Right kidney (tissue), 1 donor: ENCODE results near the gene USP31.

Experiments
- DNase-seq: peaks from one replicate; pipeline ENCODE4 v3.0.0-alpha.2; 2016

The USP31 gene

GRCh38 chr16:23132775-23133463 lies 16.3 kb downstream of the USP31 start:
- DNase-seq: peak; percentile 23

GRCh38 chr16:23131931-23132621 lies 17.2 kb downstream of the USP31 start:
- peak; percentile 19 for DNase-seq

- no peak for DNase-seq
Observed at GRCh38 chr16:23131436-23131835, 17.8 kb downstream of the USP31 start.

- DNase-seq: no peak
Observed at GRCh38 chr16:23131036-23131435, 18.2 kb downstream of the USP31 start.

- no peak for DNase-seq
Observed at GRCh38 chr16:23129686-23130085, 19.6 kb downstream of the USP31 start.

GRCh38 chr16:23128056-23128455 lies 21.2 kb downstream of the USP31 start:
- DNase-seq: no peak

GRCh38 chr16:23125277-23125676 lies 24.0 kb downstream of the USP31 start:
- DNase-seq: peak; percentile 18

- DNase-seq: no peak
Observed at GRCh38 chr16:23124315-23124714, 24.9 kb downstream of the USP31 start.

GRCh38 chr16:23122144-23122543 lies 27.1 kb downstream of the USP31 start:
- no peak for DNase-seq

GRCh38 chr16:23121024-23121423 lies 28.2 kb downstream of the USP31 start:
- no peak for DNase-seq

GRCh38 chr16:23120562-23120961 lies 28.7 kb downstream of the USP31 start:
- DNase-seq: no peak

- DNase-seq: no peak
Observed at GRCh38 chr16:23119570-23119969, 29.7 kb downstream of the USP31 start.

- DNase-seq: no peak
Observed at GRCh38 chr16:23114131-23114904, 34.9 kb downstream of the USP31 start.

GRCh38 chr16:23113185-23113584 lies 36.1 kb downstream of the USP31 start:
- DNase-seq: no peak

GRCh38 chr16:23110257-23110899 lies 38.9 kb downstream of the USP31 start:
- no peak for DNase-seq

- no peak for DNase-seq
Observed at GRCh38 chr16:23107936-23108335, 41.3 kb downstream of the USP31 start.

- DNase-seq: no peak
Observed at GRCh38 chr16:23107117-23107516, 42.1 kb downstream of the USP31 start.

- no peak for DNase-seq
Observed at GRCh38 chr16:23105309-23105708, 43.9 kb downstream of the USP31 start.

GRCh38 chr16:23104032-23104955 lies 45.0 kb downstream of the USP31 start:
- no peak for DNase-seq

GRCh38 chr16:23103603-23104002 lies 45.6 kb downstream of the USP31 start:
- DNase-seq: no peak

- DNase-seq: no peak
Observed at GRCh38 chr16:23101012-23101550, 48.2 kb downstream of the USP31 start.
